ENCODE results near the gene CGB3.

CGB3 gene

GRCh38 chr19:49056101-49056901 is 32.2 kb upstream of the CGB3 start (continued):
- no peak for TF ChIP-seq ZBTB10 (tag by site-specific recombination; IDR thresholded peaks at IDR 0.05)
- TF ChIP-seq ZNF157 (tag by site-specific recombination; IDR thresholded peaks at IDR 0.05), result no peak
- TF ChIP-seq PRDM1 (tag by site-specific recombination; IDR thresholded peaks at IDR 0.05), result no peak
- TF ChIP-seq ZSCAN16 (tag by site-specific recombination; IDR thresholded peaks at IDR 0.05), result no peak
- peak; percentile 98 for TF ChIP-seq KLF10 (tag by site-specific recombination; IDR thresholded peaks at IDR 0.05)
- no peak for TF ChIP-seq ZNF37A (tag by site-specific recombination; IDR thresholded peaks at IDR 0.05)
- TF ChIP-seq ZNF561 (tag by site-specific recombination; IDR thresholded peaks at IDR 0.05; ENCODE audit: borderline replicate concordance), result peak; percentile 22; the same call in 1 of the 2 replicates
- TF ChIP-seq SP3 (tag by site-specific recombination; IDR thresholded peaks at IDR 0.05), result peak; percentile 96
- no peak for TF ChIP-seq ZNF629 (tag by site-specific recombination; IDR thresholded peaks at IDR 0.05)
- TF ChIP-seq ZNF23 (tag by site-specific recombination; IDR thresholded peaks at IDR 0.05; ENCODE audit: borderline replicate concordance), result no peak
- TF ChIP-seq ZNF670 (tag by site-specific recombination; IDR thresholded peaks at IDR 0.05; ENCODE audit: low read depth), result no peak
- no peak for TF ChIP-seq ZNF26 (tag by site-specific recombination; IDR thresholded peaks at IDR 0.05)
- TF ChIP-seq ZNF747 (tag by site-specific recombination; IDR thresholded peaks at IDR 0.05), result no peak
- peak; percentile 88 for TF ChIP-seq ZFHX2 (tag by site-specific recombination; conservative IDR thresholded peaks at IDR 0.05)
- no peak for TF ChIP-seq OVOL3 (tag by site-specific recombination; IDR thresholded peaks at IDR 0.05)
- TF ChIP-seq ZNF19 (tag by site-specific recombination; IDR thresholded peaks at IDR 0.05; ENCODE audit: low read depth), result no peak
- no peak for TF ChIP-seq SALL2 (tag by site-specific recombination; IDR thresholded peaks at IDR 0.05; ENCODE audit: borderline replicate concordance)
- TF ChIP-seq ZNF791 (tag by site-specific recombination; IDR thresholded peaks at IDR 0.05), result no peak
- TF ChIP-seq EGR2 (tag by site-specific recombination; IDR thresholded peaks at IDR 0.05; ENCODE audit: low read depth), result peak; percentile 74
- TF ChIP-seq ZNF707 (tag by site-specific recombination; IDR thresholded peaks at IDR 0.05), result no peak
- peak; percentile 24; the same call in 1 of the 2 replicates for TF ChIP-seq PRDM10 (tag by site-specific recombination; IDR thresholded peaks at IDR 0.05)
- no peak for TF ChIP-seq ZSCAN4 (tag by site-specific recombination; IDR thresholded peaks at IDR 0.05)
- no peak for TF ChIP-seq ZNF433 (tag by site-specific recombination; IDR thresholded peaks at IDR 0.05; ENCODE audit: low read depth)
- TF ChIP-seq ZBTB17 (tag by site-specific recombination; IDR thresholded peaks at IDR 0.05), result peak; percentile 51
- TF ChIP-seq ZNF335 (tag by site-specific recombination; conservative IDR thresholded peaks at IDR 0.05), result peak; percentile 52
- TF ChIP-seq RBAK (tag by site-specific recombination; IDR thresholded peaks at IDR 0.05), result no peak
- TF ChIP-seq ZNF596 (tag by site-specific recombination; IDR thresholded peaks at IDR 0.05), result no peak
- no peak for TF ChIP-seq ZNF174 (tag by site-specific recombination; IDR thresholded peaks at IDR 0.05)

Data from HEK293 (cell line).